Esophagus (tissue), 2 donors: ENCODE results near the gene PLAAT2. TPM values are rescaled to one million over a fixed set of nuclear protein-coding genes. Genes with fewer than 3 reads are reported as not detected.

Source experiments
- polyA plus RNA-seq, 2 donors: library from polyadenylated mRNA; stranded (reverse); fragments of 200-250 nt; gene quantifications; one replicate each; pipeline ENCODE4 v1.2.3, GENCODE V29; 2013
- donor health status: healthy with polysubstance abuse.
- donor health status: Bipolar disorder and iron deficiency.

Gene PLAAT2
- polyA plus RNA-seq, 2 donors, result 0.22 to 1.3 TPM

Other genes with a start within 250 kb of the PLAAT2 start
- not detected for gene SLC22A9, start 193.6 kb downstream of the PLAAT2 start, polyA plus RNA-seq
- gene PLAAT5, start 72.2 kb downstream of the PLAAT2 start, polyA plus RNA-seq, result under 1 TPM; 0.12 to 0.36 TPM
- under 1 TPM in 1 of 2 donors, not detected in 1; 0.04 TPM for gene LGALS12, start 57.3 kb downstream of the PLAAT2 start, polyA plus RNA-seq
- gene PLAAT4, start 26.6 kb downstream of the PLAAT2 start, polyA plus RNA-seq, result 10 to 100 TPM; 12.0 to 12.9 TPM
- 1 to 10 TPM; 3.1 to 8.9 TPM for gene PLAAT3, start 51.1 kb upstream of the PLAAT2 start, polyA plus RNA-seq
- gene ATL3, start 108.0 kb upstream of the PLAAT2 start, polyA plus RNA-seq, result 10 to 100 TPM; 13.7 to 16.9 TPM
- 10 to 100 TPM; 45.2 to 46.3 TPM for gene RTN3, start 118.1 kb upstream of the PLAAT2 start, polyA plus RNA-seq
- 1 to 10 TPM; 2.6 to 3.3 TPM for gene ZFTA, start 205.4 kb upstream of the PLAAT2 start, polyA plus RNA-seq